ENCODE measurements around the gene NUDT4B. TPM values are rescaled to one million over a fixed set of nuclear protein-coding genes. Genes with fewer than 3 reads are reported as not detected.
"Not testable (repeated sequence)": the region's sequence is repeated elsewhere in the genome, so short reads cannot be mapped to it uniquely, and the experiment has no call there.

Gene NUDT4B
- total RNA-seq, 2 experiments from 2014 or later: 0.63 TPM; not detected in 1

- H3K4me3 ChIP-seq (ENCODE audit: low read depth, low read length, poor library complexity, severe bottlenecking); BruUV-seq (replicated peaks); DNase-seq (ENCODE audit: low spot score); H3K4me1 ChIP-seq (ENCODE audit: insufficient read depth, low read length, poor library complexity, severe bottlenecking); H3K9me2 ChIP-seq (ENCODE audit: insufficient read depth, low read length); H3K4me2 ChIP-seq (ENCODE audit: low read length); POLR2A ChIA-PET; H3K27ac ChIP-seq (ENCODE audit: low read depth, low read length, poor library complexity, severe bottlenecking); CTCF ChIA-PET (ENCODE audit: unreplicated experiment); H2AFZ ChIP-seq (ENCODE audit: low read length); H4K20me1 ChIP-seq (ENCODE audit: insufficient read depth, low read length); H3K9me3 ChIP-seq (ENCODE audit: low read length); intact Hi-C loops (cut with micrococcal nuclease; ENCODE audit: unreplicated experiment); H3K36me3 ChIP-seq (ENCODE audit: insufficient read depth, low read length); H3K79me2 ChIP-seq (ENCODE audit: insufficient read depth, low read depth, low read length): not testable (repeated sequence)
These were observed 7.7 kb downstream of the NUDT4B start for GRCh38 chr1:148756231-148756630.

- H3K4me1 ChIP-seq (ENCODE audit: insufficient read depth, low read length, poor library complexity, severe bottlenecking); H3K79me2 ChIP-seq (ENCODE audit: insufficient read depth, low read depth, low read length); H3K9me2 ChIP-seq (ENCODE audit: insufficient read depth, low read length); H3K9me3 ChIP-seq (ENCODE audit: low read length); H3K4me3 ChIP-seq (ENCODE audit: low read depth, low read length, poor library complexity, severe bottlenecking); H3K4me2 ChIP-seq (ENCODE audit: low read length); H2AFZ ChIP-seq (ENCODE audit: low read length); BruUV-seq (replicated peaks); H4K20me1 ChIP-seq (ENCODE audit: insufficient read depth, low read length); H3K27ac ChIP-seq (ENCODE audit: low read depth, low read length, poor library complexity, severe bottlenecking); DNase-seq (ENCODE audit: low spot score); CTCF ChIA-PET (ENCODE audit: unreplicated experiment); H3K36me3 ChIP-seq (ENCODE audit: insufficient read depth, low read length); intact Hi-C loops (cut with micrococcal nuclease; ENCODE audit: unreplicated experiment); POLR2A ChIA-PET: not testable (repeated sequence)
These were observed 8.9 kb downstream of the NUDT4B start for GRCh38 chr1:148757446-148757845.

GRCh38 chr1:148758412-148758811, 9.8 kb downstream of the NUDT4B start:
- H3K9me2 ChIP-seq (ENCODE audit: insufficient read depth, low read length); BruUV-seq (replicated peaks); intact Hi-C loops (cut with micrococcal nuclease; ENCODE audit: unreplicated experiment); H3K79me2 ChIP-seq (ENCODE audit: insufficient read depth, low read depth, low read length); POLR2A ChIA-PET; H4K20me1 ChIP-seq (ENCODE audit: insufficient read depth, low read length); H3K36me3 ChIP-seq (ENCODE audit: insufficient read depth, low read length); H3K4me2 ChIP-seq (ENCODE audit: low read length); H3K27ac ChIP-seq (ENCODE audit: low read depth, low read length, poor library complexity, severe bottlenecking); DNase-seq (ENCODE audit: low spot score); H3K4me1 ChIP-seq (ENCODE audit: insufficient read depth, low read length, poor library complexity, severe bottlenecking); H3K9me3 ChIP-seq (ENCODE audit: low read length); CTCF ChIA-PET (ENCODE audit: unreplicated experiment); H3K4me3 ChIP-seq (ENCODE audit: low read depth, low read length, poor library complexity, severe bottlenecking); H2AFZ ChIP-seq (ENCODE audit: low read length): not testable (repeated sequence)

- H3K79me2 ChIP-seq (ENCODE audit: insufficient read depth, low read depth, low read length); H3K4me2 ChIP-seq (ENCODE audit: low read length); H3K4me1 ChIP-seq (ENCODE audit: insufficient read depth, low read length, poor library complexity, severe bottlenecking); H3K27ac ChIP-seq (ENCODE audit: low read depth, low read length, poor library complexity, severe bottlenecking); H4K20me1 ChIP-seq (ENCODE audit: insufficient read depth, low read length); H2AFZ ChIP-seq (ENCODE audit: low read length); H3K9me2 ChIP-seq (ENCODE audit: insufficient read depth, low read length); CTCF ChIA-PET (ENCODE audit: unreplicated experiment); H3K36me3 ChIP-seq (ENCODE audit: insufficient read depth, low read length); H3K9me3 ChIP-seq (ENCODE audit: low read length); intact Hi-C loops (cut with micrococcal nuclease; ENCODE audit: unreplicated experiment); BruUV-seq (replicated peaks); H3K4me3 ChIP-seq (ENCODE audit: low read depth, low read length, poor library complexity, severe bottlenecking); POLR2A ChIA-PET; DNase-seq (ENCODE audit: low spot score): not testable (repeated sequence)
These were observed 10.4 kb downstream of the NUDT4B start for GRCh38 chr1:148758925-148759324.

GRCh38 chr1:148759749-148760148, 11.2 kb downstream of the NUDT4B start:
- H3K36me3 ChIP-seq (ENCODE audit: insufficient read depth, low read length); intact Hi-C loops (cut with micrococcal nuclease; ENCODE audit: unreplicated experiment); DNase-seq (ENCODE audit: low spot score); H2AFZ ChIP-seq (ENCODE audit: low read length); POLR2A ChIA-PET; H3K27ac ChIP-seq (ENCODE audit: low read depth, low read length, poor library complexity, severe bottlenecking); H3K79me2 ChIP-seq (ENCODE audit: insufficient read depth, low read depth, low read length); H4K20me1 ChIP-seq (ENCODE audit: insufficient read depth, low read length); H3K9me3 ChIP-seq (ENCODE audit: low read length); CTCF ChIA-PET (ENCODE audit: unreplicated experiment); H3K4me2 ChIP-seq (ENCODE audit: low read length); H3K4me1 ChIP-seq (ENCODE audit: insufficient read depth, low read length, poor library complexity, severe bottlenecking); H3K9me2 ChIP-seq (ENCODE audit: insufficient read depth, low read length); BruUV-seq (replicated peaks); H3K4me3 ChIP-seq (ENCODE audit: low read depth, low read length, poor library complexity, severe bottlenecking): not testable (repeated sequence)

GRCh38 chr1:148760206-148760605, 11.6 kb downstream of the NUDT4B start:
- intact Hi-C loops (cut with micrococcal nuclease; ENCODE audit: unreplicated experiment); CTCF ChIA-PET (ENCODE audit: unreplicated experiment); H3K4me3 ChIP-seq (ENCODE audit: low read depth, low read length, poor library complexity, severe bottlenecking); H3K4me1 ChIP-seq (ENCODE audit: insufficient read depth, low read length, poor library complexity, severe bottlenecking); H3K36me3 ChIP-seq (ENCODE audit: insufficient read depth, low read length); POLR2A ChIA-PET; H3K27ac ChIP-seq (ENCODE audit: low read depth, low read length, poor library complexity, severe bottlenecking); DNase-seq (ENCODE audit: low spot score); H3K9me3 ChIP-seq (ENCODE audit: low read length); H2AFZ ChIP-seq (ENCODE audit: low read length); H3K79me2 ChIP-seq (ENCODE audit: insufficient read depth, low read depth, low read length); H3K4me2 ChIP-seq (ENCODE audit: low read length); H4K20me1 ChIP-seq (ENCODE audit: insufficient read depth, low read length); H3K9me2 ChIP-seq (ENCODE audit: insufficient read depth, low read length); BruUV-seq (replicated peaks): not testable (repeated sequence)

- DNase-seq (ENCODE audit: low spot score); CTCF ChIA-PET (ENCODE audit: unreplicated experiment); H4K20me1 ChIP-seq (ENCODE audit: insufficient read depth, low read length); H3K4me1 ChIP-seq (ENCODE audit: insufficient read depth, low read length, poor library complexity, severe bottlenecking); BruUV-seq (replicated peaks); H3K9me3 ChIP-seq (ENCODE audit: low read length); H2AFZ ChIP-seq (ENCODE audit: low read length); H3K27ac ChIP-seq (ENCODE audit: low read depth, low read length, poor library complexity, severe bottlenecking); H3K9me2 ChIP-seq (ENCODE audit: insufficient read depth, low read length); H3K36me3 ChIP-seq (ENCODE audit: insufficient read depth, low read length); H3K4me2 ChIP-seq (ENCODE audit: low read length); H3K79me2 ChIP-seq (ENCODE audit: insufficient read depth, low read depth, low read length); H3K4me3 ChIP-seq (ENCODE audit: low read depth, low read length, poor library complexity, severe bottlenecking); POLR2A ChIA-PET; intact Hi-C loops (cut with micrococcal nuclease; ENCODE audit: unreplicated experiment): not testable (repeated sequence)
These were observed 12.8 kb downstream of the NUDT4B start for GRCh38 chr1:148761360-148761759.

Data from OCI-LY7 (cell line).